Epithelial cell of prostate (primary cell): ENCODE data around the gene PRPF38B.
"Not testable (repeated sequence)": the region's sequence is repeated elsewhere in the genome, so short reads cannot be mapped to it uniquely, and the experiment has no call there.

Experiments
- DNase-seq: peaks from one replicate; pipeline ENCODE4 v3.0.0-alpha.2; 2011; ENCODE audit warnings: low read depth, low spot score
- H3K27ac ChIP-seq: fragments of 450-650 bp; 2 replicates; pipeline ENCODE4 v1.5.1; 2017; ENCODE audit warnings: mild to moderate bottlenecking

PRPF38B gene

GRCh38 chr1:108671143-108671542 lies 21.0 kb upstream of the PRPF38B start:
- H3K27ac ChIP-seq = no peak overlapping the region
- DNase-seq = no peak

DNA sequence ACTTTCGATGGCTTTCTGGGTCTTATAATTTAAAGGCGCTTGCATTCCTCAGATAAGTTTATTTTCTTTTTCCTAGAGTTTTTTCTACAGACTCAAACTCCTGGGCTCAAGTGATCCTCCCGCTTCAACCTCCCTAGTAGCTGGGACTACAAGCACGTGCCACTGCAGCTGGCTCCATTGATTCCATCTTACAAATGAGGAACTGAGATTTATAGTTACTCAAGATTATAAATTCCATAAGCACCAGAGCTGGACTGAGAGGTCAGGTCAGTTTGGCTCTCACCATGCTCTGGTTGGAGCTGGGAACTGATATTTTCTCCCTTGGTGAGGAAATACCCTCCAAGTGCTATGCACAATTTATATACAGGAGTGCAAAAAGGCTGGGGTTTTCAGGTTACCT lies 13.4 kb upstream of the PRPF38B start:
- no peak for DNase-seq
- no peak overlapping the region for H3K27ac ChIP-seq

GRCh38 chr1:108679586-108680213 lies 12.4 kb upstream of the PRPF38B start:
- no peak overlapping the region for H3K27ac ChIP-seq
- no peak for DNase-seq

DNA sequence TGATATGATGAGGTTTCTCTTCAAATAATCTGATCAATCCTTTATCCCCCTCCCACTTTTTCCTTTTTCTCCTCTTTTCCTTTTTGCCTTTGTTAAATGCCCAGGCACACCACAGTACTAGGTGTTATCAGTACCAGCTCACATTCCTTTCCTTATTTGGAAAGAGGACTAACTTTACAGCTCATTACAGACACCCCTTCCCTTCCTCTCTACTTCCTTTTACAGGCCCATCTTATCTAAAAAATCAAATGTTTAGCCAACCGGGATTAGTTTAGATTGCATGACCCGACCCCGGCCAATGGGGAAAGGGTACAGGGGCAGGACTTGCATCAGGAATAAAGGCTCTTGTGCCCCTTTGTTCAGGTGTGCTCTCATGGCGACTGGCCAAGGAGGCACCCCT lies 10.4 kb upstream of the PRPF38B start:
- not testable (repeated sequence) for DNase-seq, H3K27ac ChIP-seq

DNA sequence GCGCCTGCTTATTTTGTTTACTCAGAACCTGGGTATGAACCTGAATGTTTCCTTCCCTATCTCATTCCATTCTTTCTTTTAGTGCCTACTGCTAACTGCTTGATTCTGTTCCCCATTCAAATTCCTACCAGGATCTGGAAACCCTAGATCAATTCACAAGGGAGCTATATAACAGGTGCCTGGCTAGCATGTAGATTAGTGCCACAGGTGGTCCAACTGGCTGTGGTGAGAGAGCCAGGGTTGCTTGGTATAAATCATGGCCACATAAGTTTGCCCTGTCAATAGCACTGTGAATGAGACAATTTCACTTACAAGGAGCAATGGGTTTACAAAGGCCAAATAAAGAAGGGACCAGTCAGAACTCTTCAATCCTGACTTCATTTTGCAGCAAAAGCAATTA lies 6.6 kb upstream of the PRPF38B start:
- no peak overlapping the region for H3K27ac ChIP-seq
- no peak for DNase-seq

- no peak for DNase-seq
- no peak overlapping the region for H3K27ac ChIP-seq
Observed at GRCh38 chr1:108686614-108687313, 5.3 kb upstream of the PRPF38B start.

DNA sequence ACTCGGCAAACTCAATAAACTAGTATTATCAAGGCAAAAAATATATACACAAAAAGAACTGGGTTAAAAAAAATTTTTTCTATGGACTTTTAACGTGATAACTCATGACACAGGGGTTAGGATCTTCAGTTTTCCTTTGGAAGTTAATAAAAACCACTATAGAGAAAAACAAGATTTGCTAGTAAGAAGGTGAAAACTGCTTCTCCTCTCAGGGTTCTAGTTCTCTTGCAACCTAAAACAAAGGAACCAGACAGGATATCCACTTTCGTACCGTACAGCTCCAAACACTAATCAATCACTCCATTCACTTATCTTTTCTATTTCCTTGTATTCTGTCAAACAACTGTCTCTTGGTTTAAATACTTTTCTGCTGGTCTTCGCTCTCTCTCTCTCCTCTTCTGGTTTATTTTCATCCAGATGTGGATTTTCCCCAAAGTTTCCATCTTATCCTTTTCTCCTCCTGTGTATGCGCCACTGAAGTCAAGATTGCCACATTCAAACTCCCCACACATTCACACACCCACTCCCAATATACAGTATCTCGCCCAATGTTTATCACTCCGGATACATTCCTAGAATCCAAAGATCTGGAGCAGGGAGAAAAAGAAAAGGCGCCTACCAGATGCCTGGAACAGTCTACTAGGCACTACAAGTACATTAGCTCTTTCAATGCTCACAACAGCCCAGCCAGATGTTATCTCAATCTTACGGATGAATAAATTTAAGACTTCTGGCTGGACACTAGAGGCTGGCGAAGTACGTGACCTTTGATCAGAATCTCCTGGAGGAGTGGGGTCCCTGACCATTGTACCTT lies 775 bp upstream of the PRPF38B start:
- peak overlapping the region; percentile 91 for H3K27ac ChIP-seq
- no peak for DNase-seq

GRCh38 chr1:108692724-108693655 lies 880 bp downstream of the PRPF38B start:
- peak overlapping the region; percentile 91 for H3K27ac ChIP-seq
- DNase-seq = no peak

- H3K27ac ChIP-seq = no peak overlapping the region
- no peak for DNase-seq
Observed at GRCh38 chr1:108695535-108695934, 3.4 kb downstream of the PRPF38B start.

DNA sequence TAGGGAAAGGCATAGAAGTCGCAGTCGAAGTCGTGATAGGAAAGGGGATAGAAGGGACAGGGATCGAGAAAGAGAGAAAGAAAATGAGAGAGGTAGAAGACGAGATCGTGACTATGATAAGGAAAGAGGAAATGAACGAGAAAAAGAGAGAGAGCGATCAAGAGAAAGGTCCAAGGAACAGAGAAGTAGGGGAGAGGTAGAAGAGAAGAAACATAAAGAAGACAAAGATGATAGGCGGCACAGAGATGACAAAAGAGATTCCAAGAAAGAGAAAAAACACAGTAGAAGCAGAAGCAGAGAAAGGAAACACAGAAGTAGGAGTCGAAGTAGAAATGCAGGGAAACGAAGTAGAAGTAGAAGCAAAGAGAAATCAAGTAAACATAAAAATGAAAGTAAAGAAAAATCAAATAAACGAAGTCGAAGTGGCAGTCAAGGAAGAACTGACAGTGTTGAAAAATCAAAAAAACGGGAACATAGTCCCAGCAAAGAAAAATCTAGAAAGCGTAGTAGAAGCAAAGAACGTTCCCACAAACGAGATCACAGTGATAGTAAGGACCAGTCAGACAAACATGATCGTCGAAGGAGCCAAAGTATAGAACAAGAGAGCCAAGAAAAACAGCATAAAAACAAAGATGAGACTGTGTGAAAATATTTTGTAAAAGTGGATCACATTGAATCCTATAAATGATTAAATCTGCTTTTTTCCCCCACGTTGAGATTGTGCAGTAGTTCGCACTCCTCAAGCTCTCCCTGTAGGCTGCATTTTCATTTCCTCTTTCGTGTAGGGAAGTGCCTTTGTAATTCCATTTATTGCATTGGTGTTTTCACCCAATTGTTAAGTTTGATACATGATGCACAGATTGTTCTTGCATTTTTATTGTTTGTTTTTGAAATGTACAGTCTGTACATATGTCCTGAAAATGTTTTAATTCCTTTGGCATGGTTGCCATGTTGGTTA lies 7.5 kb downstream of the PRPF38B start:
- H3K27ac ChIP-seq = no peak overlapping the region
- no peak for DNase-seq

- H3K27ac ChIP-seq = no peak overlapping the region
- no peak for DNase-seq
Observed at GRCh38 chr1:108701176-108701849, 9.2 kb downstream of the PRPF38B start.

GRCh38 chr1:108702109-108702508 lies 10.0 kb downstream of the PRPF38B start:
- H3K27ac ChIP-seq, DNase-seq: not testable (repeated sequence)

DNA sequence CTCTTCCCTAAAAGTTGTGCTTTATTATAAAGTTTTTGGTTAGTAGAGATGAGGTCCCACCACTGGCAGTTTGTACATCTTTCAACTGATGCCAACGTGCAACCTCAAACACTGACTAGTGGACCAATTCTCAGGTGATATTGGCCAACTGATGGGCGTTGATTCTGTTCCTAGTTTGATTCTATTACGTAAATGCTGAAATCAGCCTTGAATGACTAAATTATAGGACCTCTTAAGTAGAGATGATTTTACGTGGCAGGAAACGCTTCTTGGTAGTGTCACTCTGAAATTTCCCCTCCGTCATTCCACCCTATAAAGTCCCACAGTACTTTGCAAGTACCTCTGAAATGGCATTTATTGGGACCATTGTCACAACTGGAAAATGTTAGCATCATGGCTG lies 11.8 kb downstream of the PRPF38B start:
- peak overlapping the region; percentile 69 for H3K27ac ChIP-seq

DNA sequence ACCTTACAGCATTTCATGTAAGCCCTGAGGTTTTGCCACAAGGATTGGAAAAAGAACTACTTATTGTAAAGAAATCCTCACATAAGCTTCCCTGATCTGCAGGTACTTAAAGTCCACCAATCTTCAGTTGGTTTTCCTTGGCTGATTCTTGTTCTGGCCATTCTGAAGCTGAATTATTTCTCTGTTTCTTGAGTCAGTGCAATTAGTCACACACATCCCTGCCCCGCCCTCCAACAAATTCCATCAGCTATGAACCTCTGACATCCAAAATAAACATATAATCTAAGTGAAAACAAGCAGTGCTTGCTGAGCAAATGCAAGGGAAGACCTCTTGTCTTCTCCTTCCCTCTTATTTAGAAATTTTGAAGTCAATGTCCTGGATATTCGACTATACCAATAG lies 12.4 kb downstream of the PRPF38B start:
- no peak for DNase-seq
- peak overlapping the region; percentile 69 for H3K27ac ChIP-seq

More for the DNA sequence above, 11.8 kb downstream of the PRPF38B start:
- DNase-seq = no peak

DNA sequence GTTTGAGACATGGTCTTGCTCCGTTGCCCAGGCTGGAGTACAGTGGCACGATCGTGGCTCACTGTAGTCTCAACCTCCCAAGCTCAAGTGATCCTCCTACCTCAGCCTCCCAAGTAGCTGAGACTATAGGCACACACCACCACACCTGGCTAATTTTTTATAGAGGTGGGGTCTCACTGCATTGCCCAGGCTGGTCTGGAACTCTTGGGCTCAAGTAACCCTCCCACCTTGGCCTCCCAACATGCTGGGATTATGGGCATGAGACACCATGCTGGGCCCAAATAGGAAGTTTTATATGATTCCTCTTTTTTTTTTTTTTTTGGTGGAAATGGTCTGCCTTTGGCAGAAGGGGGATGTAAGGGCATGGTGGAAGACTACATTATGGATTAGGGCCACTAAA lies 14.5 kb downstream of the PRPF38B start:
- no peak for DNase-seq
- H3K27ac ChIP-seq = no peak overlapping the region

GRCh38 chr1:108708691-108709660 lies 16.9 kb downstream of the PRPF38B start:
- no peak for DNase-seq
- H3K27ac ChIP-seq = no peak overlapping the region

GRCh38 chr1:108712606-108713150 lies 20.6 kb downstream of the PRPF38B start, which contains the start of gene FNDC7:
TSS of gene FNDC7 (plus strand) at chr1:108712908. CDS start at chr1:108712934, 26 bp downstream.
- DNase-seq = no peak
- H3K27ac ChIP-seq = no peak within 1 kb of the TSS
